Measurements from ENCODE around the gene HPSE2.

- TF ChIP-seq YY1 (IDR thresholded peaks at IDR 0.05; ENCODE audit: insufficient read depth, insufficient read length) (no peak), ZNF274 (IDR thresholded peaks at IDR 0.05; ENCODE audit: low read depth, low read length) (no peak)
These were observed 824.9 kb downstream of the HPSE2 start for GRCh38 chr10:98410759-98411158.

All from NT2/D1 (cell line).